Right lobe of liver (tissue), 6 donors: Measurements from ENCODE around the gene SUCLG2. TPM values are rescaled to one million over a fixed set of nuclear protein-coding genes. Genes with fewer than 3 reads are reported as not detected.

Experiments
- ATAC-seq, 4 donors: fragments of 200-7000 bp; cut with Tn5 transposase; one replicate each; pipeline ENCODE4 v1.9.1; 2020; ENCODE audit warnings: mild to moderate bottlenecking in 4 of 4, moderate library complexity in 4 of 4
- DNase-seq, 3 donors: peaks; one replicate each; pipeline ENCODE4 v3.0.0-alpha.2; 2020
- H3K27ac ChIP-seq, 3 donors: fragments of 200-600 bp; one replicate each; pipeline ENCODE4 v1.8.0; 2022
- H3K27me3 ChIP-seq, 2 donors: fragments of 200-600 bp; one replicate each; pipeline ENCODE4 v1.8.0; 2022
- H3K36me3 ChIP-seq, 4 donors: fragments of 200-600 bp; sonication (generic) in 1 of 4; one replicate each; pipeline versions ENCODE4 v1.5.1 to v1.8.0; 2017 to 2022; ENCODE audit warnings: control low read depth in 1 of 4
- H3K4me1 ChIP-seq, 4 donors: fragments of 200-600 bp; sonication (generic) in 1 of 4; one replicate each; pipeline versions ENCODE4 v1.5.1 to v1.8.0; 2017 to 2022; ENCODE audit warnings: control low read depth in 1 of 4
- H3K4me3 ChIP-seq, 3 donors: fragments of 200-600 bp; one replicate each; pipeline ENCODE4 v1.8.0; 2022
- H3K9me3 ChIP-seq, 4 donors: fragments of 200-600 bp; sonication (generic) in 1 of 4; one replicate each; pipeline versions ENCODE4 v1.5.1 to v1.8.0; 2017 to 2022; ENCODE audit warnings: control low read depth in 1 of 4
- CTCF ChIP-seq, 4 donors: fragments of 200-600 bp in 3 of 4; fragments of 450-650 bp in 1 of 4; IDR thresholded peaks; one replicate each; pipeline versions ENCODE4 v1.5.1 to v1.8.0; 2016 to 2022; ENCODE audit warnings: antibody characterized with exemption in 4 of 4, mild to moderate bottlenecking in 2 of 4
- POLR2A ChIP-seq: fragments of 450-650 bp; IDR thresholded peaks from one replicate; pipeline ENCODE4 v1.6.1; 2017; ENCODE audit warnings: antibody characterized with exemption, mild to moderate bottlenecking
- whole genome bisulfite sequencing: methylation state at CpG from one replicate; pipeline ENCODE4 v1.1.6; 2018; ENCODE audit warnings: low coverage, low lambda C conversion rate; ENCODE audit not compliant: insufficient coverage; ENCODE audit errors: missing lambda C conversion rate; 5-methylcytosine and 5-hydroxymethylcytosine counted together
- intact Hi-C, 2 donors: fragments of 100-400 bp; cut with DNase I; formaldehyde crosslinking; loops; one replicate each; pipeline versions ENCODE4 v1.11.2 to v1.14.1; 2022
- total RNA-seq, 6 experiments: library from RNA; depleted of rRNA in 2 of 6; stranded (reverse); fragments of >200 nt in 2 of 6; fragmentation: NEBNext Ultra II Directional in 3 of 6; extraction: Animal tissue kit (Norgen Biotek cat#: 25700) in 3 of 6; gene quantifications; one replicate each; pipeline versions ENCODE4 v1.1.0 to v1.2.4, GENCODE V29; 2016 to 2023
- donor health status: DM: no; HTN: yes; CAD: no.
- donor health status: DM: no; HTN: no; CAD: no.
- donor health status: DM: no; HTN: no; CAD: no.
- donor health status: DM: no; HTN: yes; CAD: no.
- donor health status: DM: no; HTN: yes; CAD: no.

SUCLG2 gene
- total RNA-seq, 6 experiments from 2014 or later, result 138 to 167 (median 158) TPM

GRCh38 chr3:67521053-67521646, 133.3 kb downstream of the SUCLG2 start:
- WGBS, result 77% methylated on average over 5 of the region's 5 CpGs

GRCh38 chr3:67518236-67518635, 136.2 kb downstream of the SUCLG2 start:
- intact Hi-C loops, result no loop called here
- Histone ChIP-seq H3K27me3 (no peaks in the 10 kb centered on the region), H3K27ac (no peak overlapping the region), H3K4me1 (peaks cover 0 to 19% (median 6%) of the 10 kb centered on the region in 4 donors), H3K36me3 (peaks cover 0 to 10% (median 4%) of the 10 kb centered on the region in 4 donors), H3K9me3 (no peaks in the 10 kb centered on the region), H3K4me3 (no peak overlapping the region)
- TF ChIP-seq CTCF (IDR thresholded peaks at IDR 0.05), result no peak
- no peak for TF ChIP-seq POLR2A
- WGBS, result 96% methylated on average over 4 of the region's 4 CpGs
- ATAC-seq (no peak), DNase-seq (no peak)

More at GRCh38 chr3:67521053-67521646, 133.3 kb downstream of the SUCLG2 start:
- intact Hi-C loops, result no loop called here
- Histone ChIP-seq H3K27ac (no peak overlapping the region), H3K4me3 (no peak overlapping the region), H3K27me3 (no peaks in the 10 kb centered on the region), H3K36me3 (peaks cover 0 to 6% (median under 1%) of the 10 kb centered on the region in 4 donors), H3K4me1 (peaks cover 0 to 15% (median 5%) of the 10 kb centered on the region in 4 donors), H3K9me3 (no peaks in the 10 kb centered on the region)
- TF ChIP-seq POLR2A (no peak), CTCF (IDR thresholded peaks at IDR 0.05) (no peak)
- DNase-seq, result no peak
- ATAC-seq, result peak in 3 of 4 donors; percentile 14 to 19 (median 18)

- Histone ChIP-seq H3K4me3 (no peak overlapping the region), H3K36me3 (peaks cover 0 to 10% (median 4%) of the 10 kb centered on the region in 4 donors), H3K9me3 (no peaks in the 10 kb centered on the region), H3K27me3 (no peaks in the 10 kb centered on the region), H3K27ac (peak overlapping the region in 1 of 3 donors; percentile 46), H3K4me1 (peaks cover 0 to 19% (median 6%) of the 10 kb centered on the region in 4 donors)
- no peak for DNase-seq
- 45% methylated on average over 2 of the region's 2 CpGs for WGBS
- ATAC-seq, result no peak
- intact Hi-C loops, result no loop called here
- TF ChIP-seq CTCF (IDR thresholded peaks at IDR 0.05) (no peak), POLR2A (no peak)
Measured at GRCh38 chr3:67517781-67518180, 136.6 kb downstream of the SUCLG2 start.

GRCh38 chr3:67516496-67516895, 137.9 kb downstream of the SUCLG2 start:
- H3K27ac ChIP-seq, result peak overlapping the region in 2 of 3 donors; percentile 46 to 68
- H3K4me1 ChIP-seq, result peaks cover 0 to 19% (median 6%) of the 10 kb centered on the region in 4 donors
- H3K9me3 ChIP-seq, result no peaks in the 10 kb centered on the region
- WGBS, result 9% methylated on average over 1 of the region's 2 CpGs
- H3K36me3 ChIP-seq, result peaks cover 0 to 10% (median 4%) of the 10 kb centered on the region in 4 donors
- ATAC-seq, result peak; percentile 92 to 97 (median 96)
- TF ChIP-seq POLR2A (no peak), CTCF (IDR thresholded peaks at IDR 0.05) (no peak)
- H3K4me3 ChIP-seq, result no peak overlapping the region
- DNase-seq, result peak; percentile 43 to 76 (median 61)
- H3K27me3 ChIP-seq, result no peaks in the 10 kb centered on the region
- intact Hi-C loops, result no loop called here
